Measurements from ENCODE around the gene MRPL41. TPM values are rescaled to one million over a fixed set of nuclear protein-coding genes. Genes with fewer than 3 reads are reported as not detected.
A peak's percentile ranks its signal among the peaks of the same experiment; 100 is the strongest.

Gene MRPL41
- total RNA-seq, 1 donor from 2014 or later = 41.4 TPM

- Mint-ChIP-seq H3K27ac (ENCODE audit: unreplicated experiment) (no peak within 1 kb of the TSS), H3K27me3 (ENCODE audit: unreplicated experiment) (peaks cover 8% of the 10 kb centered on the region), H3K9me3 (ENCODE audit: unreplicated experiment) (no peaks in the 10 kb centered on the region), H3K4me3 (ENCODE audit: unreplicated experiment) (peak within 1 kb of the TSS; percentile 92), H3K36me3 (ENCODE audit: low read depth, unreplicated experiment) (peaks cover 18% of the 10 kb centered on the region), H3K4me1 (ENCODE audit: unreplicated experiment) (peaks cover 16% of the 10 kb centered on the region)
- DNase-seq (ENCODE audit: low spot score) = peak; percentile 98
- TF ChIP-seq CTCF (IDR thresholded peaks at IDR 0.05; ENCODE audit: unreplicated experiment) = peak; percentile 93
Observed at GRCh38 chr9:137578518-137579258, 27.0 kb downstream of the MRPL41 start, which contains the start of gene DPH7. TSS of gene DPH7 (minus strand) at chr9:137578925. CDS start at chr9:137578777, 148 bp downstream.

DNA sequence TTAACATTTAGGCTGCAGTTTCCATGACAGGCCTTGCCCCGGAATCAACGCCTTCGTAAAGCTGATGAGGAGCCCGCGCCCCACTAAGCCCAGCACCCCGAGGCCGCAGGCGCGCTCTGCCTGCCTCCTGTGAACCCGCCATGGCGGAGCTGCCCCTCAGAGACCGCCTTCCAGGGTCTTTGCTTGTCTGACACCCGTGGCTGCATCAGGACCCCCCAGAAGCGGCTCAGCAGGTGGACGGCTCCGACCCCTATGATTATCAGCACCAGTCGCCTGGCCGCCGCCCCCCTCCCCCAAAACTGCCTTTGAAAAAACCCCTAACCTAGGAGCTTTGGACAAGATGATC is 27.6 kb downstream of the MRPL41 start:
- Mint-ChIP-seq H3K27ac (ENCODE audit: unreplicated experiment) (no peak overlapping the region), H3K4me1 (ENCODE audit: unreplicated experiment) (peaks cover 16% of the 10 kb centered on the region), H3K36me3 (ENCODE audit: low read depth, unreplicated experiment) (peaks cover 18% of the 10 kb centered on the region), H3K9me3 (ENCODE audit: unreplicated experiment) (no peaks in the 10 kb centered on the region), H3K27me3 (ENCODE audit: unreplicated experiment) (peaks cover 8% of the 10 kb centered on the region), H3K4me3 (ENCODE audit: unreplicated experiment) (peak overlapping the region; percentile 85)
- no peak for TF ChIP-seq CTCF (IDR thresholded peaks at IDR 0.05; ENCODE audit: unreplicated experiment)
- DNase-seq (ENCODE audit: low spot score) = no peak

DNA sequence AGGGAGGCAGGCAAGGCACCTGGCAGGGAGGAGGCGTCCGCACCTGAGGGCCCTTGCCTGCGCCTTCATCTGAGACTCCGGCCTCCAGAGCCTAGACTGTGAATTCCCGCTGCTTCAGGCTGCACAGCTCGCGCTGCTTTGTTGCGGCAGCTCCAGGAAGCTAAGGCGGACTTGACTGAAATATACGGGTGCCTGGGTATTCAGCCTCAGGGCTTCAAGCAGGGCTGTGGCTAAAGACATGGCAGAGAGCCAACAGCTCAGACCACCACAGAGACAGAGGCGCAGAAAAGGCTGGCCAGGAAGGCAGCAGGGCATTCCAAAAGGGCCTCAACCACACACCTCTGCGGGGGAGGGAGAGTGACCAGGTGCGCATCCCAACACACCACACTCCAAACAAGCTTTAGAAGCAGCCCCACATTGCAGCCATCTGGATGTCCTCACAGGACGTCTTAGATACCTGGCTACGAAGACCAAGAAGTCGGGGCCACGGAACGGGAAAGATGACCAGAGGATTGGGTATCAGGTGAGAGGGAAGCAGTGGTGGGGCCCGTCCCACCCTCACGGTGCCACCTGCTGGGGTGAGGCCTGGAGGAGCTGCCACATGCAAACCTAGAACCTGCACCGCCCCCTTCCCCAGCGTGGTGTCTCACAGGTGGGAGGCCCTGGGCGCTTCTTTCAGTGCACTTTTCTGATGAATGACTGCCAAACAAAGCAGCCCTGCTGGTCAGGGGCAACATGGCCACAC is 28.7 kb downstream of the MRPL41 start:
- Mint-ChIP-seq H3K27ac (ENCODE audit: unreplicated experiment) (no peak overlapping the region), H3K9me3 (ENCODE audit: unreplicated experiment) (no peaks in the 10 kb centered on the region), H3K36me3 (ENCODE audit: low read depth, unreplicated experiment) (peaks cover 8% of the 10 kb centered on the region), H3K27me3 (ENCODE audit: unreplicated experiment) (peaks cover 2% of the 10 kb centered on the region), H3K4me3 (ENCODE audit: unreplicated experiment) (no peak overlapping the region), H3K4me1 (ENCODE audit: unreplicated experiment) (peaks cover 16% of the 10 kb centered on the region)
- TF ChIP-seq CTCF (IDR thresholded peaks at IDR 0.05; ENCODE audit: unreplicated experiment) = no peak
- DNase-seq (ENCODE audit: low spot score) = no peak

- Mint-ChIP-seq H3K27me3 (ENCODE audit: unreplicated experiment) (peaks cover 2% of the 10 kb centered on the region), H3K4me1 (ENCODE audit: unreplicated experiment) (peaks cover 13% of the 10 kb centered on the region), H3K27ac (ENCODE audit: unreplicated experiment) (no peak overlapping the region), H3K9me3 (ENCODE audit: unreplicated experiment) (no peaks in the 10 kb centered on the region), H3K36me3 (ENCODE audit: low read depth, unreplicated experiment) (peaks cover 4% of the 10 kb centered on the region), H3K4me3 (ENCODE audit: unreplicated experiment) (no peak overlapping the region)
- DNase-seq (ENCODE audit: low spot score) = no peak
- no peak for TF ChIP-seq CTCF (IDR thresholded peaks at IDR 0.05; ENCODE audit: unreplicated experiment)
Observed at GRCh38 chr9:137580954-137581322, 29.3 kb downstream of the MRPL41 start.

Measured in endothelial cell (in vitro differentiated cells).